ENCODE data around the gene OR1S2. TPM values are rescaled to one million over a fixed set of nuclear protein-coding genes. Genes with fewer than 3 reads are reported as not detected.
"Not testable (repeated sequence)": the region's sequence is repeated elsewhere in the genome, so short reads cannot be mapped to it uniquely, and the experiment has no call there.

The OR1S2 gene, protein sequence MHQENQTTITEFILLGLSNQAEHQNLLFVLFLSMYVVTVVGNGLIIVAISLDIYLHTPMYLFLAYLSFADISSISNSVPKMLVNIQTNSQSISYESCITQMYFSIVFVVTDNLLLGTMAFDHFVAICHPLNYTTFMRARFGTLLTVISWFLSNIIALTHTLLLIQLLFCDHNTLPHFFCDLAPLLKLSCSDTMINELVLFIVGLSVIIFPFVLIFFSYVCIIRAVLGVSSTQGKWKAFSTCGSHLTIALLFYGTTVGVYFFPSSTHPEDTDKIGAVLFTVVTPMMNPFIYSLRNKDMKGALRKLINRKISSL
- total RNA-seq (ENCODE audit: unreplicated experiment) = not detected
- long read RNA-seq = 0 reads

GRCh38 chr11:58204042-58204441 is at the start of gene OR1S2:
Gene OR1S2, minus strand, starts transcription at chr11:58204142. Its CDS starts 0 bp downstream, at chr11:58204142.
- H3K9me3 Mint-ChIP-seq (ENCODE audit: unreplicated experiment) = no peaks in the 10 kb centered on the region
- TF ChIP-seq, protein P1, sequence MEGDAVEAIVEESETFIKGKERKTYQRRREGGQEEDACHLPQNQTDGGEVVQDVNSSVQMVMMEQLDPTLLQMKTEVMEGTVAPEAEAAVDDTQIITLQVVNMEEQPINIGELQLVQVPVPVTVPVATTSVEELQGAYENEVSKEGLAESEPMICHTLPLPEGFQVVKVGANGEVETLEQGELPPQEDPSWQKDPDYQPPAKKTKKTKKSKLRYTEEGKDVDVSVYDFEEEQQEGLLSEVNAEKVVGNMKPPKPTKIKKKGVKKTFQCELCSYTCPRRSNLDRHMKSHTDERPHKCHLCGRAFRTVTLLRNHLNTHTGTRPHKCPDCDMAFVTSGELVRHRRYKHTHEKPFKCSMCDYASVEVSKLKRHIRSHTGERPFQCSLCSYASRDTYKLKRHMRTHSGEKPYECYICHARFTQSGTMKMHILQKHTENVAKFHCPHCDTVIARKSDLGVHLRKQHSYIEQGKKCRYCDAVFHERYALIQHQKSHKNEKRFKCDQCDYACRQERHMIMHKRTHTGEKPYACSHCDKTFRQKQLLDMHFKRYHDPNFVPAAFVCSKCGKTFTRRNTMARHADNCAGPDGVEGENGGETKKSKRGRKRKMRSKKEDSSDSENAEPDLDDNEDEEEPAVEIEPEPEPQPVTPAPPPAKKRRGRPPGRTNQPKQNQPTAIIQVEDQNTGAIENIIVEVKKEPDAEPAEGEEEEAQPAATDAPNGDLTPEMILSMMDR (IDR thresholded peaks at IDR 0.05; ENCODE audit: unreplicated experiment) = no peak
- H3K4me3 Mint-ChIP-seq (ENCODE audit: unreplicated experiment) = no peak within 1 kb of the TSS
- no peaks in the 10 kb centered on the region for H3K4me1 Mint-ChIP-seq (ENCODE audit: unreplicated experiment)
- no peaks in the 10 kb centered on the region for H3K36me3 Mint-ChIP-seq (ENCODE audit: low read depth, unreplicated experiment)
- no peak within 1 kb of the TSS for H3K27ac Mint-ChIP-seq (ENCODE audit: unreplicated experiment)
- H3K27me3 Mint-ChIP-seq (ENCODE audit: unreplicated experiment) = peaks cover 1% of the 10 kb centered on the region
- no peak for DNase-seq (ENCODE audit: low spot score)

- H3K9me3 Mint-ChIP-seq (ENCODE audit: unreplicated experiment) = no peaks in the 10 kb centered on the region
- TF ChIP-seq, protein P1 (IDR thresholded peaks at IDR 0.05; ENCODE audit: unreplicated experiment) = no peak
- H3K4me1 Mint-ChIP-seq (ENCODE audit: unreplicated experiment) = no peaks in the 10 kb centered on the region
- H3K27me3 Mint-ChIP-seq (ENCODE audit: unreplicated experiment) = no peaks in the 10 kb centered on the region
- no peaks in the 10 kb centered on the region for H3K36me3 Mint-ChIP-seq (ENCODE audit: low read depth, unreplicated experiment)
- no peak overlapping the region for H3K4me3 Mint-ChIP-seq (ENCODE audit: unreplicated experiment)
- DNase-seq (ENCODE audit: low spot score) = no peak
- no peak overlapping the region for H3K27ac Mint-ChIP-seq (ENCODE audit: unreplicated experiment)
Measured at GRCh38 chr11:58243954-58244353, 40.0 kb upstream of the OR1S2 start.

DNA sequence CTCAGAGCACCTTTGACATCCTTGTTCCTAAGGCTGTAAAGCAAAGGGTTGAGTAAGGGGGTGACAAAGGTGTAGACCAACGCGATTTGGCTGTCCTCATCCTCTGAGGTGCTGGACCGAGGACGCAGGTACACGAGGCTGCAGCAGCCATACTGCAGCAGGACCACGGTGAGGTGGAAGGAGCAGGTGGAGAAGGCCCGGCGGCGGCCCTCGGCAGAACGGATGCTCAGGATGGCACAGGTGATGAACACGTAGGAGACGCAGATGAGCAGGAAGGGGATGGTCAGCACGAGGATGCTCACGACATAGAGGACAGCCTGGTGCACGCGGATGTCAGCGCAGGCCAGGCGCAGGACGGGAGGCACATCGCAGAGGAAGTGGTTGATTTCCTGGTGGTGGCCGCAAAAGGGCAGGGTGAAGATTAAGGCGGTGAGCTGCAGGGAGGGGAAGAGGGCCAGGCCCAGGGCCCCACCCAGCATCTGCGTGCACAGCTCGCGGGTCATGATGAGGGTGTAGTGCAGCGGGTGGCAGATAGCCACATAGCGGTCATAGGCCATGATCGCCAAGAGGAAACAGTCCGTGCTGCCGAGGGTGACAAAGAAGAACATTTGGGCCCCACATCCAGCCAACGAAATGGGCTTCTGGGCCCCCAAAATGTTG is 24.1 kb upstream of the OR1S2 start:
- no peaks in the 10 kb centered on the region for H3K4me1 Mint-ChIP-seq (ENCODE audit: unreplicated experiment)
- no peak overlapping the region for H3K4me3 Mint-ChIP-seq (ENCODE audit: unreplicated experiment)
- DNase-seq (ENCODE audit: low spot score) = no peak
- TF ChIP-seq, protein P1 (IDR thresholded peaks at IDR 0.05; ENCODE audit: unreplicated experiment) = no peak
- H3K36me3 Mint-ChIP-seq (ENCODE audit: low read depth, unreplicated experiment) = peaks cover 3% of the 10 kb centered on the region
- no peaks in the 10 kb centered on the region for H3K27me3 Mint-ChIP-seq (ENCODE audit: unreplicated experiment)
- H3K27ac Mint-ChIP-seq (ENCODE audit: unreplicated experiment) = no peak overlapping the region
- no peaks in the 10 kb centered on the region for H3K9me3 Mint-ChIP-seq (ENCODE audit: unreplicated experiment)

DNA sequence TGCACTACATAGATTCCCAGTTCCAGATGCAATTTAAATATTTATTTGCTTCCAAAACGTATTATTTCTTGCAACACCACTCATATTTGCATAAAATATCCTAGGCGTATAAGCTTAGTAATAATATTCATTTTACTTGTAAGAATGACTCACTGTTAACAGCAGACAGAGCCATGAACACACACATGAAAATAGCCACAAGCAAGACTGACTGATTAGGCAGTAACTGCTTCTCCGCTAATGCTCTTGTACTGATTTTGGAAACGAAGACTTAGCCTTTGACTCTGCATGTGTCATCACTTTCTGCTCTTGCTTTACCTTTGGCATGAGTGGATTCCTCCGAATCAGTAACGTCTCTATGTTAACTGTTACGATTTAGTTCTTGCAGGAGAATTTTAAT is 18.8 kb upstream of the OR1S2 start:
- DNase-seq (ENCODE audit: low spot score) = no peak
- H3K27me3 Mint-ChIP-seq (ENCODE audit: unreplicated experiment) = no peaks in the 10 kb centered on the region
- H3K4me1 Mint-ChIP-seq (ENCODE audit: unreplicated experiment) = no peaks in the 10 kb centered on the region
- H3K27ac Mint-ChIP-seq (ENCODE audit: unreplicated experiment) = no peak overlapping the region
- H3K36me3 Mint-ChIP-seq (ENCODE audit: low read depth, unreplicated experiment) = no peaks in the 10 kb centered on the region
- TF ChIP-seq, protein P1 (IDR thresholded peaks at IDR 0.05; ENCODE audit: unreplicated experiment) = no peak
- H3K4me3 Mint-ChIP-seq (ENCODE audit: unreplicated experiment) = no peak overlapping the region
- H3K9me3 Mint-ChIP-seq (ENCODE audit: unreplicated experiment) = no peaks in the 10 kb centered on the region

GRCh38 chr11:58216476-58216875 is 12.5 kb upstream of the OR1S2 start:
- H3K27ac Mint-ChIP-seq (ENCODE audit: unreplicated experiment) = no peak overlapping the region

GRCh38 chr11:58212420-58212819 is 8.5 kb upstream of the OR1S2 start, which contains the start of gene OR1S1:
Gene OR1S1, plus strand, starts transcription at chr11:58212720.
- not testable (repeated sequence) for H3K36me3 Mint-ChIP-seq (ENCODE audit: low read depth, unreplicated experiment); H3K9me3 Mint-ChIP-seq (ENCODE audit: unreplicated experiment); H3K27me3 Mint-ChIP-seq (ENCODE audit: unreplicated experiment); H3K4me3 Mint-ChIP-seq (ENCODE audit: unreplicated experiment); H3K4me1 Mint-ChIP-seq (ENCODE audit: unreplicated experiment); H3K27ac Mint-ChIP-seq (ENCODE audit: unreplicated experiment); DNase-seq (ENCODE audit: low spot score)

More at GRCh38 chr11:58216476-58216875, 12.5 kb upstream of the OR1S2 start:
- Mint-ChIP-seq H3K9me3 (ENCODE audit: unreplicated experiment) (no peaks in the 10 kb centered on the region), H3K4me1 (ENCODE audit: unreplicated experiment) (no peaks in the 10 kb centered on the region), H3K4me3 (ENCODE audit: unreplicated experiment) (no peak overlapping the region), H3K27me3 (ENCODE audit: unreplicated experiment) (no peaks in the 10 kb centered on the region), H3K36me3 (ENCODE audit: low read depth, unreplicated experiment) (no peaks in the 10 kb centered on the region)
- TF ChIP-seq, protein P1 (IDR thresholded peaks at IDR 0.05; ENCODE audit: unreplicated experiment) = no peak
- DNase-seq (ENCODE audit: low spot score) = no peak
